CD4-positive, alpha-beta T cell (primary cell): ENCODE measurements around the gene THADA. TPM values are rescaled to one million over a fixed set of nuclear protein-coding genes. Genes with fewer than 3 reads are reported as not detected.
"Not testable (repeated sequence)": the region's sequence is repeated elsewhere in the genome, so short reads cannot be mapped to it uniquely, and the experiment has no call there.

Experiments used
- ATAC-seq: fragments of 200-7000 bp; cut with Tn5 transposase; one replicate; pipeline ENCODE4 v1.10.0; 2022; ENCODE audit warnings: mild to moderate bottlenecking; ENCODE audit not compliant: poor library complexity
- CTCF ChIA-PET: fragments of 350-600 bp; sonication (Branson Sonifier 250); formaldehyde crosslinking; loops from one replicate; lab custom pipeline; 2021; ENCODE audit warnings: antibody characterized with exemption, inconsistent platforms; lab: Charles Lee
- POLR2A ChIA-PET: fragments of 350-600 bp; sonication (Branson Sonifier 250); formaldehyde crosslinking; loops from one replicate; lab custom pipeline; 2021; ENCODE audit warnings: antibody characterized with exemption, inconsistent platforms; lab: Charles Lee
- DNase-seq, 14 experiments: peaks; one replicate each; pipeline ENCODE4 v3.0.0-alpha.2; 2013 to 2020; ENCODE audit warnings: mixed read lengths in 2 of 14
- H3K27ac ChIP-seq, 2 donors: one replicate each; pipeline versions ENCODE4 v1.5.1 to v1.7.0; 2013; ENCODE audit warnings: low read length in 2 of 2, low read depth in 1 of 2, mild to moderate bottlenecking in 1 of 2
- H3K27me3 ChIP-seq, 2 experiments: 1 replicate in 1 of 2; 2 replicates in 1 of 2; pipeline versions ENCODE4 v1.6.1 to v1.7.0; 2013; ENCODE audit warnings: low read length in 2 of 2, control low read depth in 1 of 2, mild to moderate bottlenecking in 1 of 2, moderate library complexity in 1 of 2; ENCODE audit not compliant: insufficient read depth in 2 of 2, control insufficient read depth in 1 of 2
- H3K36me3 ChIP-seq: one replicate; pipeline ENCODE4 v1.6.1; 2013; ENCODE audit warnings: low read length, control low read depth; ENCODE audit not compliant: insufficient read depth
- H3K4me1 ChIP-seq: one replicate; pipeline ENCODE4 v1.6.1; 2013; ENCODE audit warnings: low read length, control low read depth; ENCODE audit not compliant: insufficient read depth
- H3K4me3 ChIP-seq: one replicate; pipeline ENCODE4 v1.5.1; 2013; ENCODE audit warnings: mild to moderate bottlenecking, low read length, moderate library complexity
- H3K9me3 ChIP-seq, 2 experiments: 1 replicate in 1 of 2; 2 replicates in 1 of 2; pipeline versions ENCODE4 v1.6.1 to v1.7.0; 2013; ENCODE audit warnings: low read length in 2 of 2, mild to moderate bottlenecking in 2 of 2, control low read depth in 1 of 2, moderate library complexity in 1 of 2; ENCODE audit not compliant: control insufficient read depth in 1 of 2, insufficient read depth in 1 of 2
- H3K27ac Mint-ChIP-seq: one replicate; pipeline ENCODE4 v1.8.0; 2020; ENCODE audit warnings: mixed read lengths
- H3K27me3 Mint-ChIP-seq: one replicate; pipeline ENCODE4 v1.8.0; 2021; ENCODE audit warnings: mixed read lengths
- H3K36me3 Mint-ChIP-seq: one replicate; pipeline ENCODE4 v1.8.0; 2021; ENCODE audit warnings: low read depth, mixed read lengths
- H3K4me1 Mint-ChIP-seq: one replicate; pipeline ENCODE4 v1.8.0; 2021; ENCODE audit warnings: low read depth, mixed read lengths
- H3K4me3 Mint-ChIP-seq: one replicate; pipeline ENCODE4 v1.8.0; 2020; ENCODE audit warnings: mild to moderate bottlenecking, mixed read lengths
- H3K9me3 Mint-ChIP-seq: one replicate; pipeline ENCODE4 v1.8.0; 2020; ENCODE audit warnings: mixed read lengths
- intact Hi-C, 2 experiments: fragments of 100-400 bp; cut with DNase I in 1 of 2; cut with micrococcal nuclease in 1 of 2; formaldehyde crosslinking; loops; one replicate each; pipeline versions ENCODE4 v1.15.1 to v1.9.0; 2023 to 2025; cut with DNase I, micrococcal nuclease
- total RNA-seq, 174 experiments: library from RNA in 2 of 174; stranded (reverse) in 2 of 174; gene quantifications; one replicate each; pipeline ENCODE4 v1.2.3 and lab custom pipeline; 2021 to 2026
- TF ChIP-seq, protein P1 (sequence below): fragments of 200-600 bp; IDR thresholded peaks from one replicate; pipeline ENCODE4 v1.8.0; 2022; ENCODE audit warnings: antibody characterized with exemption, mild to moderate bottlenecking

Gene THADA
- total RNA-seq, 2 experiments from 2014 or later = 29.3 to 32.9 TPM

DNA sequence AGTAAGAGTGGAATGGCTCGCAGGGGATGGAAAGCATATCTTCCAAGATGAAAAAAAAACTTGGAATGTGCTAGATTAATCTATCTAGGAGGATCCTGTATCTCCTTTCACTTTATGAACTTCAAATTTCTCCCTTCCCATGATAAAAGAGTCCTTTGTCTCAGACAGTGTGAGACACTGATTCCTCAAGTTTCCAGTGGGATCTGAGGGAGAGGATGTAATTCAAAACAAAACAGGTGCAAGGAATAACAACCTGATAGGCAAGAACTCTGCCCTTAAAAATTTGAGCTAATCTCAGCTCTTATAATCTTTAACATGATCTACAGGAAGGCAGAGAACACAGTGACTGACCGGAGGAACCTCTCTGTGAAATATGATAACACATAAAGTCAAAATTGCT lies 207.5 kb downstream of the THADA start:
- TF ChIP-seq, protein P1, sequence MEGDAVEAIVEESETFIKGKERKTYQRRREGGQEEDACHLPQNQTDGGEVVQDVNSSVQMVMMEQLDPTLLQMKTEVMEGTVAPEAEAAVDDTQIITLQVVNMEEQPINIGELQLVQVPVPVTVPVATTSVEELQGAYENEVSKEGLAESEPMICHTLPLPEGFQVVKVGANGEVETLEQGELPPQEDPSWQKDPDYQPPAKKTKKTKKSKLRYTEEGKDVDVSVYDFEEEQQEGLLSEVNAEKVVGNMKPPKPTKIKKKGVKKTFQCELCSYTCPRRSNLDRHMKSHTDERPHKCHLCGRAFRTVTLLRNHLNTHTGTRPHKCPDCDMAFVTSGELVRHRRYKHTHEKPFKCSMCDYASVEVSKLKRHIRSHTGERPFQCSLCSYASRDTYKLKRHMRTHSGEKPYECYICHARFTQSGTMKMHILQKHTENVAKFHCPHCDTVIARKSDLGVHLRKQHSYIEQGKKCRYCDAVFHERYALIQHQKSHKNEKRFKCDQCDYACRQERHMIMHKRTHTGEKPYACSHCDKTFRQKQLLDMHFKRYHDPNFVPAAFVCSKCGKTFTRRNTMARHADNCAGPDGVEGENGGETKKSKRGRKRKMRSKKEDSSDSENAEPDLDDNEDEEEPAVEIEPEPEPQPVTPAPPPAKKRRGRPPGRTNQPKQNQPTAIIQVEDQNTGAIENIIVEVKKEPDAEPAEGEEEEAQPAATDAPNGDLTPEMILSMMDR = no peak
- no peak overlapping the region for H3K4me3 ChIP-seq
- no peak overlapping the region for H3K27ac ChIP-seq
- ATAC-seq = no peak
- no peaks in the 10 kb centered on the region for H3K27me3 Mint-ChIP-seq
- no peaks in the 10 kb centered on the region for H3K9me3 Mint-ChIP-seq
- ChIA-PET POLR2A (no interaction called here), CTCF (interaction anchor here (0.8 kb wide), 1 partner anchor 15 kb away, joined by 3 read pairs; no protein-coding TSS in a partner anchor)
- no peak for DNase-seq
- H3K9me3 ChIP-seq = no peaks in the 10 kb centered on the region
- H3K4me3 Mint-ChIP-seq = no peak overlapping the region
- H3K36me3 Mint-ChIP-seq = peaks cover 22% of the 10 kb centered on the region
- intact Hi-C loops = no loop called here
- no peak overlapping the region for H3K27ac Mint-ChIP-seq
- H3K27me3 ChIP-seq = no peaks in the 10 kb centered on the region
- H3K4me1 ChIP-seq = no peaks in the 10 kb centered on the region
- no peaks in the 10 kb centered on the region for H3K36me3 ChIP-seq
- peaks cover 30% of the 10 kb centered on the region for H3K4me1 Mint-ChIP-seq

DNA sequence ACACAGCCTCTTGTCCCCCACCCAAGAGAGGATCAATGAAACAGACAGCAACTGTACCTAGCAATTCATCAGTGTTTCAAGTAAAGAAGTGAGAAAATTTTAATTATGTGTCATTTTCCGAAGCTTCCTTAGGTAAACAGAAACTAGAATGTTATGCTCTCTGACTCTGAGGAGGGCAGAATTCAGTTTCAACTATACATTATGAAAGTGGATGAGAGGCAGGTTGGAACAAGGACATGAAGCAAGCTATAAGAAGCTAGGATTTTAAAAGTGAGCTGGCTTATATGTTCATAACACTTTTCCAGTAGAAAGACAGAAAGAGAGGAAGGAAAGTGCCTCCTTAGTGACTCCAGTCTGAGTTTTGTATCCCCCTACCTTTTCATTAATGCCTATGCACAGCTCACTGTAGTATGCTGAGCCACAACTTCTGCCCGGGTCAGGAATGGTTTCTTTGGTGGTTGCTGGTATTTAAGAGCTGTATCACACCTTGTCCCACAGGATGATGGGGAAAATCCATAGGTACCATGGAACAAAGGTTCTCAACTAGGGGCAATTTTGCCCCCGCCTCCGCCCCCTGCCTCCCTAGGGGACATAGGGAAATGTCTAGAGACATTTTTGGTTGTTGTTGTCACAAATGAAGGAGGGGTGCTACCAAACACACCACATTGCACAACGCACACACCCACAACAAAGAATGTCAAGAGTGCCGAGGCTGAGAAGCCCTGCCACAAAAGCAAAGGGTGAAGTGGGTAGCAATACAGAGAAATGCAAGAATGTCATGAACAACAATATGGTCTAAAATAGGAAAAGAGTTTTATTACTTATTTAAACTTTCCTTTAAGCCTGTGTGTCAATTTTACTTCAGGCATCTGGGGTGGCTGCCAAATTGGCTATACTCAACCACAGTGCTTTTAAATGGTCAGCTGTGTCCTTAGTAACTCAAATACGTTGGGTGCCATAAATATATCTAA lies 208.5 kb downstream of the THADA start:
- H3K27me3 Mint-ChIP-seq = no peaks in the 10 kb centered on the region
- peak overlapping the region; percentile 52 for H3K27ac Mint-ChIP-seq

DNA sequence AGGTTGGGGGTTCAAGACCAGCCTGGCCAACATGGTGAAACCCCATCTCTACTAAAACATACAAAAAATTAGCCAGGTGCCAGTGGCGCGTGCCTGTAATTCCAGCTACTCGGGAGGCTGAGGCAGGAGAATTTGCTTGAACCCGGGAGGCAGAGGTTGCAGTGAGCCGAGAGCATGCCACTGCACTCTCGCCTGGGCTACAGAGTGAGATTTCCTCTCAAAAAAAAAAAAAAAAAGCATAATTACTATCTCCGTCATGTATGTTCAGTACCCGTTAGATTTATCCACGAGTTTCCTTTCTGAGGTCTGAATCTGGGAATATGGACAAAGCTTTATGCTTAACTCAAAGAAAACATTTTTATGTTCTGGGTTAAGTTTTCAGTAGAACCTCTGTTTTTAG lies 209.2 kb downstream of the THADA start:
- H3K9me3 ChIP-seq, H3K27ac Mint-ChIP-seq, H3K9me3 Mint-ChIP-seq, intact Hi-C loops, CTCF ChIA-PET, ATAC-seq, POLR2A ChIA-PET, H3K27ac ChIP-seq, H3K27me3 ChIP-seq, H3K4me3 Mint-ChIP-seq, H3K36me3 ChIP-seq, DNase-seq, H3K4me3 ChIP-seq, H3K27me3 Mint-ChIP-seq, H3K4me1 ChIP-seq: not testable (repeated sequence)
- Mint-ChIP-seq H3K36me3 (peaks cover 18% of the 10 kb centered on the region), H3K4me1 (peaks cover 30% of the 10 kb centered on the region)

More for the DNA sequence above, 208.5 kb downstream of the THADA start:
- no peaks in the 10 kb centered on the region for H3K27me3 ChIP-seq
- CTCF ChIA-PET = no interaction called here
- Mint-ChIP-seq H3K36me3 (peaks cover 13% of the 10 kb centered on the region), H3K4me1 (peaks cover 30% of the 10 kb centered on the region), H3K4me3 (no peak overlapping the region), H3K9me3 (no peaks in the 10 kb centered on the region)
- TF ChIP-seq, protein P1 = no peak
- no peak overlapping the region for H3K4me3 ChIP-seq
- no peaks in the 10 kb centered on the region for H3K9me3 ChIP-seq
- H3K4me1 ChIP-seq = no peaks in the 10 kb centered on the region
- H3K27ac ChIP-seq = no peak overlapping the region
- intact Hi-C loops = no loop called here
- POLR2A ChIA-PET = no interaction called here
- ATAC-seq = no peak
- DNase-seq = peak in 1 of 14 experiments; percentile 13
- no peaks in the 10 kb centered on the region for H3K36me3 ChIP-seq
